Urinary bladder (tissue), 4 donors: Measurements from ENCODE around the gene APEX1. TPM values are rescaled to one million over a fixed set of nuclear protein-coding genes. Genes with fewer than 3 reads are reported as not detected.
"Not testable (repeated sequence)": the region's sequence is repeated elsewhere in the genome, so short reads cannot be mapped to it uniquely, and the experiment has no call there.

Experiments
- DNase-seq: peaks from one replicate; pipeline ENCODE4 v3.0.0-alpha.2; 2015; ENCODE audit errors: extremely low spot score
- H3K27ac ChIP-seq: one replicate; pipeline ENCODE4 v1.5.1; 2013; ENCODE audit warnings: low read depth, mild to moderate bottlenecking, moderate library complexity
- H3K36me3 ChIP-seq: one replicate; pipeline ENCODE4 v1.6.1; 2013; ENCODE audit warnings: mild to moderate bottlenecking, moderate library complexity; ENCODE audit not compliant: insufficient read depth
- H3K4me1 ChIP-seq: one replicate; pipeline ENCODE4 v1.6.1; 2013; ENCODE audit warnings: mild to moderate bottlenecking, moderate library complexity; ENCODE audit not compliant: insufficient read depth
- H3K4me3 ChIP-seq: one replicate; pipeline ENCODE4 v1.5.1; 2013; ENCODE audit warnings: low read depth, low read length
- WGBS: extraction: QIAGEN DNeasy Blood & Tissue Kit; methylation state at CpG from one replicate; pipeline ENCODE4 v1.1.7; 2013; 5-methylcytosine and 5-hydroxymethylcytosine counted together
- polyA plus RNA-seq: library from polyadenylated mRNA; stranded (reverse); fragments of 200-250 nt; gene quantifications from one replicate; pipeline ENCODE4 v1.2.3, GENCODE V29; 2013
- small RNA-seq: library from RNA; depleted of rRNA; stranded (forward); fragments of <200 nt; gene quantifications from one replicate; pipeline ENCODE3, GENCODE V24; 2014
- total RNA-seq: library from RNA; depleted of rRNA; stranded (reverse); fragments of >200 nt; gene quantifications from one replicate; pipeline ENCODE4 v1.2.3, GENCODE V29; 2014
- donor health status: healthy with polysubstance abuse.
- donor health status: healthy.

Gene APEX1
- total and polyA plus RNA-seq, 2 donors = 21.2 to 147 TPM

DNA sequence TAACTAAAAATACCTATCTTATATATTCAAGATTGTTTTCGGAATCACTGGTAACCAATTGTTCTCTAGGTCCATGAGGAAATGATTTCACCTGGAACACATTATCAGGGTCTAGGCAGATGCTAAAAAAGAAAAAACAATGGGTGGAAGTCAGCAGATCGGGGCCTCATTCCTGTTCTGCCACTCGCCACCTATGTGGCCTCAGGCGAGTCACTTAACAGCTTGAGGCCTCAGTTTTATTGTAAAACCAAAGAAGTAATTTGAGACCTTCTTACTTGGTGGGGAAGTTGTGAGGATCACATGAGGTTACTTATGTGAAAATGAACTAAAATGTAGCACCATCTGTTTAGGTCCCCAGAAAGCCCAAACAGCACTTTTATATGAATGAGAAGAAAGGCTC is 44.1 kb downstream of the APEX1 start:
- WGBS = 53% methylated on average over 4 of the region's 4 CpGs
- DNase-seq = no peak
- no peaks in the 10 kb centered on the region for H3K4me1 ChIP-seq
- H3K4me3 ChIP-seq = no peak overlapping the region
- no peaks in the 10 kb centered on the region for H3K36me3 ChIP-seq
- H3K27ac ChIP-seq = no peak overlapping the region

DNA sequence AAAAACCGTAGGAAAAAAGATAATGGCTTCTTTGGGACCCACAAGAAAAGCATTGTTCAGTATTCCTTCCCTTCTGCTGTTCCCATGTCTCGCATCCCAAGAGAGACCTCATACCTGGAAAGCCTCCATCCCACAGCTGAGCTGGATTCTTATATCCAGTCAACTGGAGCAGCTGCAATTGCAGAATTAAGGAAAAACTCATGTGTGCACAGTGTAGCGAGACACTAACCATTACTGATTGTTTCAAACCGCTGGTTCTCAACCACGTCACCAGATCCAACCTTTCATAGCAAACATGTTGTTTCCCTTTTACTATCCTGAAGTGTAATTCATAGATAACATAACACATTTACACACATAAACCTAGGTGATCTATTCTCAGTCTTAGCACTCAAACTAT is 44.9 kb downstream of the APEX1 start:
- no peak for DNase-seq
- Histone ChIP-seq H3K27ac (no peak overlapping the region), H3K4me1 (no peaks in the 10 kb centered on the region), H3K36me3 (no peaks in the 10 kb centered on the region), H3K4me3 (no peak overlapping the region)
- WGBS = 87% methylated on average over 5 of the region's 5 CpGs

DNA sequence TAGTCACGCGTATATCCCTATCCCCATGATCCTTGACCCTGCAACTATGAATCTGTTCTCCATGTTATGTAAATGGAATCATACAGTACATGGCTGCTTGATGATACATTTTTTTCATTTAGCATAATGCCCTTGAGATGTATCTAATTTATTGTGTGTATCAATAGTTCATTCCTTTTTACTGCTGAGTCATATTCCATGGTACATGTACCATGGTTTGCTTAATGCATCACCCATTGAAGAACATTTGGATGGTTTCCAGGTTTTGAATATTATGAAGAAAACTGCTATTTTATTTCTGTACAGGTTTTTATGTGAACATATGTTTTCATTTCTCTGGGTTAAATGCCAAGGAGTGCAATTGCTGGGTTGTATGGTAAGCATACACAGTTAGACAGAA is 46.3 kb downstream of the APEX1 start:
- 92% methylated on average over 2 of the region's 2 CpGs for WGBS
- H3K36me3 ChIP-seq = no peaks in the 10 kb centered on the region

DNA sequence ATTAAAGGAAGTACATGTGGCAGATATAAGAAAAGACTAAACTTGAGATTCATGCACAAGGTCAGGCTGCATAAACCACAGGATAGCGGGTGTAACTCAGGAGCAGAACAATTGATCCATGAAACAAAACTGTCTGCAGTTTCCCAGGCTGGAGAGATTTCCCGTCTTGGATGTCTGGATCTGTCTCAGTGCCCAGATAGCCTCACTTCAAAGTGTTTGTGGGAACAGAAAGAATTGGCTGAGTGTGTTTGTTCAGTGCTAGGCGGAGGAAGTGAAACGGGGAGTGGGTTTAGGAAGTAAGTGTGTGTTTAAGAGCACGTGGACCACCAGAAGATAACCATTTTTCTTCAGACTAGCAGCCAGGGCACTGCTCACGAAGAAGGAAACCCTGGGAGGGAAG is 48.9 kb downstream of the APEX1 start:
- H3K4me3 ChIP-seq = no peak overlapping the region
- no peaks in the 10 kb centered on the region for H3K4me1 ChIP-seq
- no peaks in the 10 kb centered on the region for H3K36me3 ChIP-seq
- no peak for DNase-seq
- WGBS = 46% methylated on average over 6 of the region's 6 CpGs
- H3K27ac ChIP-seq = no peak overlapping the region

More for the DNA sequence above, 46.3 kb downstream of the APEX1 start:
- Histone ChIP-seq H3K27ac (no peak overlapping the region), H3K4me1 (no peaks in the 10 kb centered on the region), H3K4me3 (no peak overlapping the region)
- no peak for DNase-seq

DNA sequence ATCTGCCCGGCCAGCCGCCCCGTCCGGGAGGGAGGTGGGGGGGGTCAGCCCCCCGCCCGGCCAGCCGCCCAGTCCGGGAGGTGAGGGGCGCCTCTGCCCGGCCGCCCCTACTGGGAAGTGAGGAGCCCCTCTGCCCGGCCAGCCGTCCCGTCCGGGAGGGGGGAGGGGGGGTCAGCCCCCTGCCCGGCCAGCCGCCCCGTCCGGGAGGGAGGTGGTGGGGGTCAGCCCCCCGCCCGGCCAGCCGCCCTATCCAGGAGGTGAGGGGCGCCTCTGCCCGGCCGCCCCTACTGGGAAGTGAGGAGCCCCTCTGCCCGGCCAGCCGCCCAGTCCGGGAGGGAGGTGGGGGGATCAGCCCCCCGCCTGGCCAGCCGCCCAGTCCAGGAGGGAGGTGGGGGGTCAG is 51.2 kb downstream of the APEX1 start:
- not testable (repeated sequence) for H3K4me1 ChIP-seq, H3K27ac ChIP-seq, H3K36me3 ChIP-seq, DNase-seq, H3K4me3 ChIP-seq
- 92% methylated on average over 11 of the region's 30 CpGs for WGBS

DNA sequence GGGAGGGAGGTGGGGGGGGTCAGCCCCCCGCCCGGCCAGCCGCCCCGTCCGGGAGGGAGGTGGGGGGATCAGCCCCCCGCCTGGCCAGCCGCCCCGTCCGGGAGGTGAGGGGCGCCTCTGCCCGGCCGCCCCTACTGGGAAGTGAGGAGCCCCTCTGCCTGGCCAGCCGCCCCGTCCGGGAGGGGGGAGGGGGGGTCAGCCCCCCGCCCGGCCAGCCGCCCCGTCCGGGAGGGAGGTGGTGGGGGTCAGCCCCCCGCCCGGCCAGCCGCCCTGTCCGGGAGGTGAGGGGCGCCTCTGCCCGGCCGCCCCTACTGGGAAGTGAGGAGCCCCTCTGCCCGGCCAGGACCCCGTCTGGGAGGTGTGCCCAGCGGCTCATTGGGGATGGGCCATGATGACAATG is 51.7 kb downstream of the APEX1 start:
- H3K27ac ChIP-seq, H3K36me3 ChIP-seq, H3K4me1 ChIP-seq, H3K4me3 ChIP-seq, DNase-seq: not testable (repeated sequence)
- WGBS = no CpG with 5 or more reads among the region's 30 CpGs

Small RNA genes lying within 50 kb of the gene (small RNA-seq; reads per million reads assigned to genes)
- gene RNA5SP382 = 0.15 reads per million

Other genes starting within 250 kb of the APEX1 start
- not detected for gene OR11H6, start 231.5 kb upstream of the APEX1 start, total RNA-seq
- not detected for gene OR11H6, start 231.5 kb upstream of the APEX1 start, polyA plus RNA-seq
- not detected for gene OR11H7, start 226.2 kb upstream of the APEX1 start, total RNA-seq
- gene OR11H7, start 226.2 kb upstream of the APEX1 start, polyA plus RNA-seq = not detected
- gene OR11H4, start 215.9 kb upstream of the APEX1 start, total RNA-seq = not detected
- not detected for gene OR11H4, start 215.9 kb upstream of the APEX1 start, polyA plus RNA-seq
- 22.7 TPM for gene TTC5, start 149.3 kb upstream of the APEX1 start, total RNA-seq
- gene TTC5, start 149.3 kb upstream of the APEX1 start, polyA plus RNA-seq = 8.0 TPM
- gene CCNB1IP1, start 121.9 kb upstream of the APEX1 start, total RNA-seq = 81.9 TPM
- gene CCNB1IP1, start 121.9 kb upstream of the APEX1 start, polyA plus RNA-seq = 63.5 TPM
- gene PARP2, start 111.6 kb upstream of the APEX1 start, total RNA-seq = 13.5 TPM
- gene PARP2, start 111.6 kb upstream of the APEX1 start, polyA plus RNA-seq = 16.0 TPM
- gene TEP1, start 41.7 kb upstream of the APEX1 start, total RNA-seq = 17.4 TPM
- 16.2 TPM for gene TEP1, start 41.7 kb upstream of the APEX1 start, polyA plus RNA-seq
- 0.69 TPM for gene KLHL33, start 19.1 kb upstream of the APEX1 start, total RNA-seq
- 0.42 TPM for gene KLHL33, start 19.1 kb upstream of the APEX1 start, polyA plus RNA-seq
- gene OSGEP, start 414 bp upstream of the APEX1 start, total RNA-seq = 28.4 TPM
- gene OSGEP, start 414 bp upstream of the APEX1 start, polyA plus RNA-seq = 41.1 TPM
- gene PIP4P1, start 6.2 kb downstream of the APEX1 start, total RNA-seq = 11.9 TPM
- 40.8 TPM for gene PIP4P1, start 6.2 kb downstream of the APEX1 start, polyA plus RNA-seq
- 12.5 TPM for gene PNP, start 14.2 kb downstream of the APEX1 start, total RNA-seq
- gene PNP, start 14.2 kb downstream of the APEX1 start, polyA plus RNA-seq = 25.9 TPM
- gene RNASE10, start 50.3 kb downstream of the APEX1 start, total RNA-seq = not detected
- gene RNASE10, start 50.3 kb downstream of the APEX1 start, polyA plus RNA-seq = 0.20 TPM
- gene RNASE9, start 105.8 kb downstream of the APEX1 start, total RNA-seq = not detected
- not detected for gene RNASE9, start 105.8 kb downstream of the APEX1 start, polyA plus RNA-seq
- gene RNASE11, start 132.8 kb downstream of the APEX1 start, total RNA-seq = not detected
- not detected for gene RNASE11, start 132.8 kb downstream of the APEX1 start, polyA plus RNA-seq
- not detected for gene RNASE12, start 136.2 kb downstream of the APEX1 start, total RNA-seq
- gene RNASE12, start 136.2 kb downstream of the APEX1 start, polyA plus RNA-seq = not detected
- not detected for gene OR6S1, start 186.5 kb downstream of the APEX1 start, total RNA-seq
- gene OR6S1, start 186.5 kb downstream of the APEX1 start, polyA plus RNA-seq = not detected
- gene RNASE4, start 229.3 kb downstream of the APEX1 start, total RNA-seq = 39.5 TPM
- gene RNASE4, start 229.3 kb downstream of the APEX1 start, polyA plus RNA-seq = 135 TPM
- 7.8 TPM for gene ANG, start 233.5 kb downstream of the APEX1 start, total RNA-seq
- gene ANG, start 233.5 kb downstream of the APEX1 start, polyA plus RNA-seq = 47.3 TPM